OCI-LY3 (cell line): Measurements from ENCODE around the gene UBE3B.

Experiments used
- H2AFZ ChIP-seq: fragments of 200-600, 300-600 bp; shearing (Covaris generic); 2 replicates; pipeline ENCODE4 v1.6.0; 2014; ENCODE audit warnings: antibody characterized with exemption, low read depth, low read length
- H3K27ac ChIP-seq: fragments of 200-600, 300-600 bp; sonication (generic); 2 replicates; pipeline ENCODE4 v1.5.1; 2014; ENCODE audit warnings: mild to moderate bottlenecking, low read length, moderate library complexity, mixed read lengths
- H3K27me3 ChIP-seq: fragments of 200-600, 300-600 bp; sonication (generic); 2 replicates; pipeline ENCODE4 v1.6.1; 2014; ENCODE audit warnings: low read depth, low read length, mixed read lengths
- H3K36me3 ChIP-seq: fragments of 200-600, 300-600 bp; sonication (generic); replicated peaks from 2 replicates; pipeline ENCODE3; 2014; ENCODE audit warnings: low read depth, low read length, mixed read lengths
- H3K4me1 ChIP-seq: fragments of 300-600, 200-600 bp; sonication (generic); 2 replicates; pipeline ENCODE4 v1.6.1; 2014; ENCODE audit warnings: low read length, mixed read lengths
- H3K4me2 ChIP-seq: fragments of 200-600, 300-600 bp; sonication (generic); 2 replicates; pipeline ENCODE4 v1.6.1; 2014; ENCODE audit warnings: low read length, mixed read lengths
- H3K4me3 ChIP-seq: fragments of 300-600, 200-600 bp; sonication (generic); 2 replicates; pipeline ENCODE4 v1.5.1; 2014; ENCODE audit warnings: antibody characterized with exemption, mild to moderate bottlenecking, low read length, moderate library complexity
- H3K79me2 ChIP-seq: fragments of 300-600, 200-600 bp; shearing (Covaris generic); 2 replicates; pipeline ENCODE4 v1.6.1; 2014; ENCODE audit warnings: mild to moderate bottlenecking, low read length, mixed read lengths
- H3K9ac ChIP-seq: fragments of 300-600, 200-600 bp; shearing (Covaris generic); 2 replicates; pipeline ENCODE4 v1.6.0; 2014; ENCODE audit warnings: mild to moderate bottlenecking, low read length, moderate library complexity
- H3K9me3 ChIP-seq: fragments of 200-600, 300-600 bp; shearing (Covaris generic); 2 replicates; pipeline ENCODE4 v1.6.1; 2014; ENCODE audit warnings: low read length, mixed read lengths; ENCODE audit not compliant: insufficient read depth
- H4K20me1 ChIP-seq: fragments of 200-600, 300-600 bp; sonication (generic); 2 replicates; pipeline ENCODE4 v1.6.1; 2016; ENCODE audit warnings: low read length, mixed read lengths; ENCODE audit not compliant: insufficient read depth
- EZH2phosphoT487 ChIP-seq: fragments of 200-600 bp; shearing (Covaris generic); IDR thresholded peaks from 2 replicates; pipeline ENCODE4 v1.6.1; 2018; ENCODE audit warnings: antibody characterized with exemption, mixed run types, low read depth
- TF ChIP-seq, protein P1 (sequence below): fragments of 200-600, 300-600 bp; sonication (generic); IDR thresholded peaks from 2 replicates; pipeline ENCODE4 v1.5.1; 2014; ENCODE audit warnings: antibody characterized with exemption, low read length, low read depth

UBE3B gene

DNA sequence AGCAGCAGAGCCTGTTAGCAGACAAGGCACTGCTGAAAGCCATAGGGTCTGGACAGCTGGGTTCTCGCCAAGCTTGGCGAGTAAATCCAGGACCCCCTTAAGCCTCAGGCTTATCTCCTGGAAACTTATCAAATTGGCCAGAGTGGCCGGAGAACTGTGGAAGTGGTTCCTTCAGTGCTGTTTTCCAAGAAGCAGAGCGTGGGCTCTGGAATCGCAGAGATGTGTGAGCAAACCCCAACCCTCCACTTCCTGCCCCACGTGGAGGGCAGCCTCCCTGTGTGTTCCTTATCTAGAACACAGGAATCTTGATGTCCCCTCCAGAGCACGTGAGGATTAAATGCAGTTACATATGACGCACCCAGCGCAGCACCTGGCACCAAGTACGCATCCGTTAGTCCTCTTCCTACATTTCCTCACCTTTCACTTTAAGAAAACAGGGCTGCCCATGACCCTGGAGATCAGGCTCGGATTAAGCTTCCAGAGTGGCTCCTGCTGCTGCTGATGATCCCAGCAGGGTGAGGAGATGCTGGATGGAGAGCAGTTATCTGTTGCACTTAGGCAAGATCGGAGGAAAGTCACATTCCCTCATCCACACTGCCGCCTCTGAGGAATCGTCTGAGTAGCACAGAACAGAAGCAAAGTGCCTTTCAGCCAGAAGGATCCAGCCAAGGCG lies 60.9 kb downstream of the UBE3B start:
- Histone ChIP-seq H3K9me3 (no peaks in the 10 kb centered on the region), H2AFZ (no peak overlapping the region), H3K4me3 (no peak overlapping the region), H3K79me2 (no peaks in the 10 kb centered on the region), H3K4me2 (no peak overlapping the region), H3K27me3 (no peaks in the 10 kb centered on the region), H3K4me1 (no peaks in the 10 kb centered on the region), H3K27ac (no peak overlapping the region), H3K9ac (no peak overlapping the region), H4K20me1 (no peaks in the 10 kb centered on the region), H3K36me3 (no peaks in the 10 kb centered on the region)
- TF ChIP-seq EZH2phosphoT487, result no peak

DNA sequence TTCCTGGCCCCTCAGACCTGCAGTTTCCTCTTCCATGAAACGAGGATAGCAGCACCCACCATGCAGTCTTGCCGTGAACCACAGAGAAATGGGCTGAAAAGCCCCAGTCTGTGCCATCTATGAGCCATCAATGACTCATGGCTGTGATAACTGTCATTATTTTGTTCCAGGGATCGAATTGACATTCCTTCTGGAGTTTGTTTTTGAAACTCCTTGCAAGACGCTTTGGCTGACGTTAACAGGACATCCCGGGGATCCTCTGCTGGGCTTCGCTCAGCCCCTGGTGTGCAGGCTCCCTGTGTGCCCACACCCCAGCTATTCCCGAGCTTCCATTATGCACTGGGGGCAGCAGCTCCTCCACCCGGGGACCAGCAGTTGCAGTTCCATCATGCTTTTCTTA lies 62.1 kb downstream of the UBE3B start:
- H3K9ac ChIP-seq, result no peak overlapping the region
- no peaks in the 10 kb centered on the region for H3K4me1 ChIP-seq
- H3K36me3 ChIP-seq, result no peaks in the 10 kb centered on the region
- H2AFZ ChIP-seq, result no peak overlapping the region
- TF ChIP-seq, protein P1, sequence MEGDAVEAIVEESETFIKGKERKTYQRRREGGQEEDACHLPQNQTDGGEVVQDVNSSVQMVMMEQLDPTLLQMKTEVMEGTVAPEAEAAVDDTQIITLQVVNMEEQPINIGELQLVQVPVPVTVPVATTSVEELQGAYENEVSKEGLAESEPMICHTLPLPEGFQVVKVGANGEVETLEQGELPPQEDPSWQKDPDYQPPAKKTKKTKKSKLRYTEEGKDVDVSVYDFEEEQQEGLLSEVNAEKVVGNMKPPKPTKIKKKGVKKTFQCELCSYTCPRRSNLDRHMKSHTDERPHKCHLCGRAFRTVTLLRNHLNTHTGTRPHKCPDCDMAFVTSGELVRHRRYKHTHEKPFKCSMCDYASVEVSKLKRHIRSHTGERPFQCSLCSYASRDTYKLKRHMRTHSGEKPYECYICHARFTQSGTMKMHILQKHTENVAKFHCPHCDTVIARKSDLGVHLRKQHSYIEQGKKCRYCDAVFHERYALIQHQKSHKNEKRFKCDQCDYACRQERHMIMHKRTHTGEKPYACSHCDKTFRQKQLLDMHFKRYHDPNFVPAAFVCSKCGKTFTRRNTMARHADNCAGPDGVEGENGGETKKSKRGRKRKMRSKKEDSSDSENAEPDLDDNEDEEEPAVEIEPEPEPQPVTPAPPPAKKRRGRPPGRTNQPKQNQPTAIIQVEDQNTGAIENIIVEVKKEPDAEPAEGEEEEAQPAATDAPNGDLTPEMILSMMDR, result no peak
- no peak for TF ChIP-seq EZH2phosphoT487
- no peak overlapping the region for H3K4me3 ChIP-seq
- H3K4me2 ChIP-seq, result no peak overlapping the region
- no peaks in the 10 kb centered on the region for H3K27me3 ChIP-seq
- H4K20me1 ChIP-seq, result no peaks in the 10 kb centered on the region
- no peaks in the 10 kb centered on the region for H3K9me3 ChIP-seq
- no peak overlapping the region for H3K27ac ChIP-seq
- no peaks in the 10 kb centered on the region for H3K79me2 ChIP-seq

DNA sequence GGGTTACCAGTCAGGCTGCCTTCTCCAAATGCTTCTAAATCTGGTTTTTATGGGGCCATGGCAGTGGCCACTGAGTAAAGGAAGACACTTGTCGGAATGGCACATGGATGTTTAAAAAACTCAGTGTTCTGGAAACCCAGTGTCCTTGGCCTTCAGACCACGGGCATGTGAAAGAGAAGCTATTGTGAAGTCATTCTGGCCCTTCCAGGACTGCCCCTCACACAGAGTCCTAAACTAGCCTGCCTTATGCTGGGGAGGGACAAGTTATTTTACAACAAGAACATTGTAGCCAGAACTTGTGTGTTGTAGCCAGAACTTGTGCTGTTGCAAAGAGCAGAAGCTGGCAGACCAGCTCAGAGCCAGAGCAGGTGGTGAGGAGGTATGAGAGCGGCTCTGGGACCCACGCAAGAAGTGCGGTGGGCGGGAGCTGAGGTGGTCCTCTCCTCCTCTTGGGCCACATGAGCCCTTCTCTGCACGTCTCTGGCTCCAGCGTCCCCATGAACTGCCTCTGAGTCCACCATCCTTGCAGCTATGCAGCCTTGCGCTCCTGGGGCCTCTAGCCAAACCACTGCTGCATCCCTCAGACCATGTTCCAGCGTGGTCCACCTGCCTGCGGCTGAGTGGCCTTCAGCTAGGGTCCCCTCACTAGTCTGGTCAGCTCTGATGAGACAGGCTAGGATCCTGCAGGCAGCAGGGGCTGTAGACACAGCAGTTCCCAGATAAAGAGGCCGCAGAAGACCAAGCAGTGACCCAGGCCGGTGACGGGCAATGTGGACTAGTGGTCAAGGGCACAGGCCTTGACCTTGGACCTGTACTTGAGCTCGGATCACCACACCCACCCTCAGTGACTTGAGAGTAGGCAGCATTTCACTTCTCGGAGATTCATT lies 63.3 kb downstream of the UBE3B start:
- Histone ChIP-seq H3K4me3 (no peak overlapping the region), H2AFZ (no peak overlapping the region), H3K36me3 (no peaks in the 10 kb centered on the region), H3K9ac (no peak overlapping the region), H3K4me2 (no peak overlapping the region), H3K9me3 (no peaks in the 10 kb centered on the region), H3K27ac (no peak overlapping the region), H3K4me1 (no peaks in the 10 kb centered on the region), H3K79me2 (no peaks in the 10 kb centered on the region), H3K27me3 (no peaks in the 10 kb centered on the region), H4K20me1 (no peaks in the 10 kb centered on the region)
- TF ChIP-seq, protein P1, result no peak
- no peak for TF ChIP-seq EZH2phosphoT487

DNA sequence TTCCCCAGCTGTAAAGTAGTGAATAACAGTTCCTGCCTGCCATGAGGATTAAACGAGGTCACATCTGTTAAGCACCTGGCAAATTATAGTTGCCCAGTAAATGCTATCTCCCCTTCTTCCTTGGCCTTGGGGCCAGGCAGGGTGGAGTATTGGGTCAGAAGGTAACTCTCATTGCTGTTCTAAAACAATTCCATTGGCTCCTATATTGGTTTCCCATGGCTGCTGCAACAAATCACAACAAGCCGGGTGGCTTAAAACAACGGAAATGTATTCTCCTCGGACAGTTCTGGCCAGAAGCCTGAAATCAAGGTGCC lies 63.9 kb downstream of the UBE3B start:
- H3K27ac ChIP-seq, result no peak overlapping the region
- H3K9ac ChIP-seq, result no peak overlapping the region

More for the DNA sequence above, 63.9 kb downstream of the UBE3B start:
- no peak overlapping the region for H2AFZ ChIP-seq
- no peaks in the 10 kb centered on the region for H3K79me2 ChIP-seq
- no peaks in the 10 kb centered on the region for H4K20me1 ChIP-seq
- no peaks in the 10 kb centered on the region for H3K36me3 ChIP-seq
- H3K27me3 ChIP-seq, result no peaks in the 10 kb centered on the region
- H3K4me2 ChIP-seq, result no peak overlapping the region
- H3K4me3 ChIP-seq, result no peak overlapping the region
- no peaks in the 10 kb centered on the region for H3K4me1 ChIP-seq
- no peaks in the 10 kb centered on the region for H3K9me3 ChIP-seq
- TF ChIP-seq, protein P1, result no peak
- TF ChIP-seq EZH2phosphoT487, result no peak
